ENCODE data around the gene REPIN1. TPM values are rescaled to one million over a fixed set of nuclear protein-coding genes. Genes with fewer than 3 reads are reported as not detected.

Gene REPIN1
- total RNA-seq, 1 experiment from 2014 or later = 106 TPM

DNA sequence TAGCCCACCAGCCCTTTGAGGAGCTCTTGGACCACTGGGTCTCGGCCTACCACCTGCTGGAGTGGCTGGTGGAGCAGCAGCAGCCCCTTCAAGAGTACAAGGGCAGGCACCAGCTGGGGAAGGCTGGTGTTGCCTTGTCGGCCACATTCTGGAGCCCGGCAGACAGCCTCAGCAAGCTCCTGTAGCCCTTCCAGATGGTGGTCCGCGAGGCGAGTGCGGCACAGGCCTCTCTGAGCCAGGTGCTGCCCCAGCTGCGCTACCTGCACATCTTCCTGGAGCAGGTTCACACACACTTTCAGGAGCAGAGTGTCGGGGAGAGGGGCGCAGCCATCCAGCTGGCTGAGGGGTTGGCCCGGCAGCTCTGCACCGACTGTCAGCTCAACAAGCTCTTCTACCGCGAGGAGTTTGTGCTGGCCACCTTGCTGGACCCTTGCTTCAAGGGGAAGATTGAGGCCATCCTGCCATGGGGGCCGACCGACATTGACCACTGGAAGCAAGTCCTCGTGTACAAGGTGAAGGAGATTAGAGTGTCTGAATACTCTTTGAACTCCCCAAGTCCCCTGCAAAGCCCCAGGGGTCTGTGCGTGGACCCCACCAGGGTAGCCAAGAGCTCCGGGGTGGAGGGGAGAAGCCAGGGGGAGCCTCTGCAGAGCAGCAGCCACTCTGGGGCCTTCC lies 38.3 kb upstream of the REPIN1 start:
- H3K56ac ChIP-seq (ENCODE audit: insufficient read length, low read depth, low read length) = no peak overlapping the region
- H4K91ac ChIP-seq (ENCODE audit: insufficient read length, low read depth, low read length) = peak overlapping the region; percentile 64
- H3K14ac ChIP-seq (ENCODE audit: insufficient read depth, low read length) = no peak overlapping the region; the same call in 1 of the 2 replicates
- no peak overlapping the region for H4K5ac ChIP-seq (ENCODE audit: insufficient read length, low read depth, low read length)
- no peaks in the 10 kb centered on the region for H3K27me3 ChIP-seq (ENCODE audit: insufficient read depth, low read length)
- no peak overlapping the region for H3T11ph ChIP-seq (ENCODE audit: low read length)
- H3K27ac Mint-ChIP-seq = peak overlapping the region in 1 of 3 experiments; percentile 80; a peak in 2 of 7 replicates
- H3K4me3 Mint-ChIP-seq = no peak overlapping the region
- H3K4me2 ChIP-seq (ENCODE audit: insufficient read depth, insufficient read length, low read length) = no peak overlapping the region
- H3K9me3 Mint-ChIP-seq = no peaks in the 10 kb centered on the region; a peak in 1 of 5 replicates
- H2BK12ac ChIP-seq (ENCODE audit: insufficient read length, low read depth, low read length) = no peak overlapping the region
- no peak overlapping the region for H2BK120ac ChIP-seq (ENCODE audit: low read depth, low read length, poor library complexity, severe bottlenecking)
- H3K18ac ChIP-seq (ENCODE audit: insufficient read length, low read depth, low read length) = no peak overlapping the region
- no peak overlapping the region for H2BK15ac ChIP-seq (ENCODE audit: low read depth, low read length)
- H2AFZ ChIP-seq (ENCODE audit: low read length) = no peak overlapping the region
- no peak overlapping the region for H3K4ac ChIP-seq (ENCODE audit: low read depth, low read length)
- H3K9me3 ChIP-seq (ENCODE audit: control insufficient read depth, low read depth, low read length) = no peaks in the 10 kb centered on the region
- DNase-seq = no peak
- H3K79me1 ChIP-seq (ENCODE audit: insufficient read depth, low read depth, low read length, poor library complexity, severe bottlenecking) = no peaks in the 10 kb centered on the region
- TF ChIP-seq, protein P1, sequence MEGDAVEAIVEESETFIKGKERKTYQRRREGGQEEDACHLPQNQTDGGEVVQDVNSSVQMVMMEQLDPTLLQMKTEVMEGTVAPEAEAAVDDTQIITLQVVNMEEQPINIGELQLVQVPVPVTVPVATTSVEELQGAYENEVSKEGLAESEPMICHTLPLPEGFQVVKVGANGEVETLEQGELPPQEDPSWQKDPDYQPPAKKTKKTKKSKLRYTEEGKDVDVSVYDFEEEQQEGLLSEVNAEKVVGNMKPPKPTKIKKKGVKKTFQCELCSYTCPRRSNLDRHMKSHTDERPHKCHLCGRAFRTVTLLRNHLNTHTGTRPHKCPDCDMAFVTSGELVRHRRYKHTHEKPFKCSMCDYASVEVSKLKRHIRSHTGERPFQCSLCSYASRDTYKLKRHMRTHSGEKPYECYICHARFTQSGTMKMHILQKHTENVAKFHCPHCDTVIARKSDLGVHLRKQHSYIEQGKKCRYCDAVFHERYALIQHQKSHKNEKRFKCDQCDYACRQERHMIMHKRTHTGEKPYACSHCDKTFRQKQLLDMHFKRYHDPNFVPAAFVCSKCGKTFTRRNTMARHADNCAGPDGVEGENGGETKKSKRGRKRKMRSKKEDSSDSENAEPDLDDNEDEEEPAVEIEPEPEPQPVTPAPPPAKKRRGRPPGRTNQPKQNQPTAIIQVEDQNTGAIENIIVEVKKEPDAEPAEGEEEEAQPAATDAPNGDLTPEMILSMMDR (conservative IDR thresholded peaks at IDR 0.05) = no peak
- no peak overlapping the region for H2BK20ac ChIP-seq (ENCODE audit: low read depth, low read length, poor library complexity, severe bottlenecking)
- no peak overlapping the region for H2AK5ac ChIP-seq (ENCODE audit: insufficient read length, low read length)
- H4K20me1 ChIP-seq (ENCODE audit: control insufficient read depth, insufficient read depth, insufficient read length) = no peaks in the 10 kb centered on the region
- H3K23ac ChIP-seq (ENCODE audit: insufficient read length, low read depth, low read length) = no peak overlapping the region
- WGBS (ENCODE audit: extremely low coverage, insufficient read length, low lambda C conversion rate) = no CpG with 5 or more reads among the region's 19 CpGs
- H3K9ac ChIP-seq (ENCODE audit: extremely low read depth, insufficient read length, low read length) = no peak overlapping the region
- no peak overlapping the region for H3K27ac ChIP-seq (ENCODE audit: insufficient read length, low read depth, low read length)
- peaks cover 15% of the 10 kb centered on the region; the same call in 1 of the 2 replicates for H3K4me1 ChIP-seq (ENCODE audit: insufficient read depth, low read length)
- H3K4me1 Mint-ChIP-seq = peaks cover 39 to 43% of the 10 kb centered on the region in 2 experiments
- H3K36me3 Mint-ChIP-seq (ENCODE audit: insufficient read depth in 1 of 3, low read depth in 3 of 3) = peaks cover 9 to 47% (median 16%) of the 10 kb centered on the region in 3 experiments
- no peak overlapping the region for H4K8ac ChIP-seq (replicated peaks; ENCODE audit: insufficient read length, low read depth, low read length)
- H3K79me2 ChIP-seq (ENCODE audit: insufficient read depth, low read length) = no peaks in the 10 kb centered on the region
- no peaks in the 10 kb centered on the region for H3K23me2 ChIP-seq (ENCODE audit: insufficient read length, low read depth, low read length, poor library complexity, severe bottlenecking)
- H3K27me3 Mint-ChIP-seq (ENCODE audit: low read depth) = peaks cover 30% of the 10 kb centered on the region
- H2BK5ac ChIP-seq (ENCODE audit: insufficient read length, low read length) = no peak overlapping the region

Data from H9 (cell line).